Measurements from ENCODE around the gene ATP2B1. TPM values are rescaled to one million over a fixed set of nuclear protein-coding genes. Genes with fewer than 3 reads are reported as not detected.

ATP2B1 gene
- total RNA-seq, 1 donor: 214 TPM

DNA sequence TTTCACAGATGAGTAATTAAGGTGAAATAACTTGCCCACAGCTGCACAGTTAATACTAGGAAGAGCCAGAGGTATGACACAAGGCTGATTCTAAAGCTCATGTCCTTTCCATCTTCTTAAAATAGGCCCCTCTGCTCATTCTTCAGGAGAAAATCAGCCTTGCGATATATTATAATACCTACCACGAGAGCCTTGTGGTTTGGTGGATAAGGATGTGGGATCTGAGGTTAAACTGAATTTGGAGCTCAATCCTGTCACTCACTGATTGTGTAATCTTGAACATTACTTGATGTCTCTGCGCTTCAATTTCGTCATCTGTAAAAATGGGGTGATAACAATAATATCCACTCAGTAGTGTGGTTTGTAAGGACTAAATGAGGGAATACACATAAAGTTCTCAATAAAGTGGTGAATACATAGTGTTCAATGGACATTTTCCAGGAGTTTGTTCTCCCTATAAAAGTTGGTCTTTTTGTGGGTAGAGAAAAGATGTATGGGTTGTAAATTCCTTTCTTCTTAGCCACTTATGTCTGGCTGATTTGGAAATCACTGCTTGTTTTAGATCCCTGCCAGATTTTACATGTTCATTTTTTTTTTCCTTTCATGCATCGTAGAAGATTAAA, 25.1 kb upstream of the ATP2B1 start:
- DNase-seq (ENCODE audit: low read depth): peak; percentile 99
- H3K4me3 ChIP-seq (ENCODE audit: low read depth, low read length): no peak overlapping the region
- TF ChIP-seq, protein P1, sequence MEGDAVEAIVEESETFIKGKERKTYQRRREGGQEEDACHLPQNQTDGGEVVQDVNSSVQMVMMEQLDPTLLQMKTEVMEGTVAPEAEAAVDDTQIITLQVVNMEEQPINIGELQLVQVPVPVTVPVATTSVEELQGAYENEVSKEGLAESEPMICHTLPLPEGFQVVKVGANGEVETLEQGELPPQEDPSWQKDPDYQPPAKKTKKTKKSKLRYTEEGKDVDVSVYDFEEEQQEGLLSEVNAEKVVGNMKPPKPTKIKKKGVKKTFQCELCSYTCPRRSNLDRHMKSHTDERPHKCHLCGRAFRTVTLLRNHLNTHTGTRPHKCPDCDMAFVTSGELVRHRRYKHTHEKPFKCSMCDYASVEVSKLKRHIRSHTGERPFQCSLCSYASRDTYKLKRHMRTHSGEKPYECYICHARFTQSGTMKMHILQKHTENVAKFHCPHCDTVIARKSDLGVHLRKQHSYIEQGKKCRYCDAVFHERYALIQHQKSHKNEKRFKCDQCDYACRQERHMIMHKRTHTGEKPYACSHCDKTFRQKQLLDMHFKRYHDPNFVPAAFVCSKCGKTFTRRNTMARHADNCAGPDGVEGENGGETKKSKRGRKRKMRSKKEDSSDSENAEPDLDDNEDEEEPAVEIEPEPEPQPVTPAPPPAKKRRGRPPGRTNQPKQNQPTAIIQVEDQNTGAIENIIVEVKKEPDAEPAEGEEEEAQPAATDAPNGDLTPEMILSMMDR (IDR thresholded peaks at IDR 0.05; ENCODE audit: insufficient read depth, low read depth, low read length): no peak

GRCh38 chr12:89732522-89732921, 23.9 kb upstream of the ATP2B1 start:
- TF ChIP-seq, protein P1 (IDR thresholded peaks at IDR 0.05; ENCODE audit: insufficient read depth, low read depth, low read length): no peak
- H3K4me3 ChIP-seq (ENCODE audit: low read depth, low read length): no peak overlapping the region
- peak; percentile 39 for DNase-seq (ENCODE audit: low read depth)

- H3K4me3 ChIP-seq (ENCODE audit: low read depth, low read length): no peak overlapping the region
- DNase-seq (ENCODE audit: low read depth): peak; percentile 77
- TF ChIP-seq, protein P1 (IDR thresholded peaks at IDR 0.05; ENCODE audit: insufficient read depth, low read depth, low read length): no peak
Measured at GRCh38 chr12:89731614-89732013, 23.0 kb upstream of the ATP2B1 start.

DNA sequence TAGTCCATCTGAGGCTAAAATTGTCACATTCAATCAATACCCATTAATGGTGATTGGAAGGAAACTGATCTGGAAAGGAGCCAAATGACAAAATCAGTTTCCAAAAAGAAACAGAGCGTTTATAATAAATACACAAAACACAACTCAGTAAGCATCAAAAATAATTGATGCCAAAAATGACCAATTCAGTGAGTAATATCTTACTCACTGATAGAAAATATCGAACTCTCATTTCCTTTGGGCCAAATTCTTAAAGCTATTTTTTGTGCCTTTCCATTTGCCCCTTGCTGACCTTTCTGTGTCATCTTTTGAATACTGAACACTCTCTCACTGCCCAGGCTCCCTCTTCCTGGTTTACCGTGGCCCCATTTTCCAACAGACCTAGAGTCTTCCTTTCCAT, 22.5 kb upstream of the ATP2B1 start:
- no peak for DNase-seq (ENCODE audit: low read depth)
- TF ChIP-seq, protein P1 (IDR thresholded peaks at IDR 0.05; ENCODE audit: insufficient read depth, low read depth, low read length): no peak
- H3K4me3 ChIP-seq (ENCODE audit: low read depth, low read length): no peak overlapping the region

DNA sequence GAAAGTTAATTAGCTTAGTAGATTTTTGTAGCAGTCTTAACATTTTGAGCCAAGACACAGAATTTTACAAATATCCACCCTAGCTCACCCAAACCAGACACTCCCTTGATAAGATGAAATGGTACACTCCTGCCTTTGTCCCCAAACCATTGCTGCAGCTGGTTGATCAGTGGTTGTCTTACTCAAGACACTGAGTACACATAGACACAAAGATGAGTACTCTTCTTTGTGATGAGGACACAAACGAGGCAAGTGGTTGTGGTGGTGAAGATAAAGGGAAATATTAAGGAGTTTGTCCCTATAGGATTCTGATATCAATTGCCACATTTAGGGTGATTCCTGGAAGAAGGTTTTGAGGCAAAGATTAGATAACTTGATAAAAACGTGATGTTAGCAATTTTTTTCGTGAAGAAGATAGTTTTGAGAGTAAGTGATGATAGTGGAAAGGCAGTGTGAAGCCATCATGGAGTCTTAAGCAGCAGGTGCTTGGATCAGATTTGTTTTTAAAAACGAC, 21.4 kb upstream of the ATP2B1 start:
- TF ChIP-seq, protein P1 (IDR thresholded peaks at IDR 0.05; ENCODE audit: insufficient read depth, low read depth, low read length): no peak
- no peak overlapping the region for H3K4me3 ChIP-seq (ENCODE audit: low read depth, low read length)
- DNase-seq (ENCODE audit: low read depth): no peak

GRCh38 chr12:89723276-89723675, 14.6 kb upstream of the ATP2B1 start:
- TF ChIP-seq, protein P1 (IDR thresholded peaks at IDR 0.05; ENCODE audit: insufficient read depth, low read depth, low read length): no peak
- no peak overlapping the region for H3K4me3 ChIP-seq (ENCODE audit: low read depth, low read length)
- no peak for DNase-seq (ENCODE audit: low read depth)
